Measurements from ENCODE around the gene GARIN1A. TPM values are rescaled to one million over a fixed set of nuclear protein-coding genes. Genes with fewer than 3 reads are reported as not detected.
A peak's percentile ranks its signal among the peaks of the same experiment; 100 is the strongest.

The GARIN1A gene
- total RNA-seq, 1 donor: 1.4 TPM

DNA sequence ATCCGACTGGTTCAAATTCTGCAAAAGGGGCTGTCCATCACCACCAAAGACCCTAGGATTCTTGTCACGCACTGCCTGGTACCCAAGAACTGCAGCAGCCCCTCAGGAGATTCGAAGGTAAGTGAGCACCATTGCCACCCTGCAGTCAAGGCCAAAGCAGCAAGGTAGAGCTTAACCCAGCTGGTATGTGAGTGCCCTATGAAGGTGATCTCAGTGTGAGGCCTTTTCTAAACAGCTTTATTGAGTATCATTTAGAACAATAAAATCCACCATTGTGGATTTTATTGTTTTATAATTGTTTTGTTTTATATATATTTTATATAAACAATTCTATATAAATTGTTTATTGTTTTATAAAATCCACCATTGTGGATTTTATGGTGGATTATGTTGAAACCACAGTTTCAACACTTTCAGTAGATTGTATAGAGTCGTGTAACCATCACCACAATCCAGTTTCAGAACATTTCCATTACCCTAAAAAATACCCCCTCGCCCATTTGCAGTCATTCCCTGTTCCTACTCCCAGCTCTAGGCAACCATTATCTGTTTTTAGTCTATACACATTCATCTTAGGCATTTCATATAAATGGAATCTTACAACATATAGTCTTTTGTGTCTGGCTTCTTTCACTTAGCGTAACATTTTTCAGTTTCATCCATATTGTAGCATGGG, 47.0 kb downstream of the GARIN1A start:
- Histone ChIP-seq H2AFZ (ENCODE audit: low read length) (no peak overlapping the region), H3K27ac (ENCODE audit: low read depth, low read length) (no peak overlapping the region), H3K4me3 (ENCODE audit: insufficient read depth, low read length) (no peak overlapping the region), H3K9me3 (ENCODE audit: low read depth, low read length) (no peaks in the 10 kb centered on the region), H3K4me2 (ENCODE audit: insufficient read depth, low read length) (no peak overlapping the region), H3K4me1 (ENCODE audit: insufficient read depth, low read length) (no peaks in the 10 kb centered on the region), H4K20me1 (ENCODE audit: insufficient read depth, low read length) (no peaks in the 10 kb centered on the region), H3K36me3 (ENCODE audit: insufficient read depth, low read length) (no peaks in the 10 kb centered on the region), H3K79me2 (ENCODE audit: insufficient read depth, low read length) (no peaks in the 10 kb centered on the region), H3K27me3 (ENCODE audit: insufficient read depth, low read length) (peaks cover 24% of the 10 kb centered on the region)
- TF ChIP-seq, protein P1, sequence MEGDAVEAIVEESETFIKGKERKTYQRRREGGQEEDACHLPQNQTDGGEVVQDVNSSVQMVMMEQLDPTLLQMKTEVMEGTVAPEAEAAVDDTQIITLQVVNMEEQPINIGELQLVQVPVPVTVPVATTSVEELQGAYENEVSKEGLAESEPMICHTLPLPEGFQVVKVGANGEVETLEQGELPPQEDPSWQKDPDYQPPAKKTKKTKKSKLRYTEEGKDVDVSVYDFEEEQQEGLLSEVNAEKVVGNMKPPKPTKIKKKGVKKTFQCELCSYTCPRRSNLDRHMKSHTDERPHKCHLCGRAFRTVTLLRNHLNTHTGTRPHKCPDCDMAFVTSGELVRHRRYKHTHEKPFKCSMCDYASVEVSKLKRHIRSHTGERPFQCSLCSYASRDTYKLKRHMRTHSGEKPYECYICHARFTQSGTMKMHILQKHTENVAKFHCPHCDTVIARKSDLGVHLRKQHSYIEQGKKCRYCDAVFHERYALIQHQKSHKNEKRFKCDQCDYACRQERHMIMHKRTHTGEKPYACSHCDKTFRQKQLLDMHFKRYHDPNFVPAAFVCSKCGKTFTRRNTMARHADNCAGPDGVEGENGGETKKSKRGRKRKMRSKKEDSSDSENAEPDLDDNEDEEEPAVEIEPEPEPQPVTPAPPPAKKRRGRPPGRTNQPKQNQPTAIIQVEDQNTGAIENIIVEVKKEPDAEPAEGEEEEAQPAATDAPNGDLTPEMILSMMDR (IDR thresholded peaks at IDR 0.05; ENCODE audit: extremely low read depth, low read depth, low read length): no peak
- DNase-seq (ENCODE audit: insufficient read length, low spot score, missing footprints): no peak

DNA sequence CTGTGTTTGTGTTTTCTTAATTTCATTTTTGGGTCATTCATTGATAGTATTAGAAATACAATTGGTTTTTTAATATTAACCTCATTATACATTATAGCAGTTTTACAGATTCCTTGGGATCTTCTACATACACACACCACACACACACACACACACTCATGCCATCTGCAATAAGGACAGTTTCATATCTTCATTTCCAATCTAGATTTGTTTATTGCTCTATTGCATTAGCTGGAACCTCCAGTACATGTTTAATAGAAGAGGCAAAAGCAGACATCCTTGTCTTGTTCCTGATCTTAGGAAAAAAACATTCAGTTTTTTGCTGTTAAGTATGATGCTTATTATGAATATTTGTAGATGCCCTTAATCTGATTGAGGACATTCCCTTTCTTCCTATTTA, 49.3 kb downstream of the GARIN1A start:
- no peaks in the 10 kb centered on the region for H3K79me2 ChIP-seq (ENCODE audit: insufficient read depth, low read length)
- no peak for DNase-seq (ENCODE audit: insufficient read length, low spot score, missing footprints)
- H3K27me3 ChIP-seq (ENCODE audit: insufficient read depth, low read length): peaks cover 18% of the 10 kb centered on the region
- H3K36me3 ChIP-seq (ENCODE audit: insufficient read depth, low read length): no peaks in the 10 kb centered on the region
- no peak overlapping the region for H3K4me2 ChIP-seq (ENCODE audit: insufficient read depth, low read length)
- no peak overlapping the region for H3K27ac ChIP-seq (ENCODE audit: low read depth, low read length)
- H3K4me3 ChIP-seq (ENCODE audit: insufficient read depth, low read length): no peak overlapping the region
- H3K4me1 ChIP-seq (ENCODE audit: insufficient read depth, low read length): no peaks in the 10 kb centered on the region
- no peaks in the 10 kb centered on the region for H4K20me1 ChIP-seq (ENCODE audit: insufficient read depth, low read length)
- H2AFZ ChIP-seq (ENCODE audit: low read length): no peak overlapping the region
- no peaks in the 10 kb centered on the region for H3K9me3 ChIP-seq (ENCODE audit: low read depth, low read length)
- TF ChIP-seq, protein P1 (IDR thresholded peaks at IDR 0.05; ENCODE audit: extremely low read depth, low read depth, low read length): no peak

Small RNA genes lying within 50 kb of the gene (small RNA-seq; reads per million reads assigned to genes)
- gene RNA5SP242 (0.97 reads per million, percentile 25 among the genes with 10 or more reads in this experiment), gene RNA5SP243 (0.30 reads per million), gene RNU6-177P (not detected)

Other genes with a start within 250 kb of the GARIN1A start
- 10.9 and 13.8 TPM in 2 replicates for gene HILPDA, start 216.4 kb upstream of the GARIN1A start, total RNA-seq
- 29.5 and 30.8 TPM in 2 replicates for gene METTL2B, start 195.5 kb upstream of the GARIN1A start, total RNA-seq
- 673 and 708 TPM in 2 replicates for gene CALU, start 67.1 kb downstream of the GARIN1A start, total RNA-seq
- gene OPN1SW, start 103.5 kb downstream of the GARIN1A start, total RNA-seq: not detected in 2 replicates
- 7.2 and 10.0 TPM in 2 replicates for gene CCDC136, start 119.7 kb downstream of the GARIN1A start, total RNA-seq
- gene FLNC, start 158.1 kb downstream of the GARIN1A start, total RNA-seq: 93.7 and 130 TPM in 2 replicates
- 91.9 and 95.2 TPM in 2 replicates for gene ATP6V1F, start 190.6 kb downstream of the GARIN1A start, total RNA-seq
- 0.88 and 1.1 TPM in 2 replicates for gene KCP, start 238.4 kb downstream of the GARIN1A start, total RNA-seq